DMS153 treated with DMSO at 0.1 percent for 48 hours (cell line): Measurements from ENCODE around the gene HEXIM2.
A peak's percentile ranks its signal among the peaks of the same experiment; 100 is the strongest.

Source experiments
- DNase-seq: peaks from one replicate; lab custom pipeline; 2025; ENCODE audit not compliant: unreplicated experiment; lab: John Stamatoyannopoulos, UW

Gene HEXIM2

DNA sequence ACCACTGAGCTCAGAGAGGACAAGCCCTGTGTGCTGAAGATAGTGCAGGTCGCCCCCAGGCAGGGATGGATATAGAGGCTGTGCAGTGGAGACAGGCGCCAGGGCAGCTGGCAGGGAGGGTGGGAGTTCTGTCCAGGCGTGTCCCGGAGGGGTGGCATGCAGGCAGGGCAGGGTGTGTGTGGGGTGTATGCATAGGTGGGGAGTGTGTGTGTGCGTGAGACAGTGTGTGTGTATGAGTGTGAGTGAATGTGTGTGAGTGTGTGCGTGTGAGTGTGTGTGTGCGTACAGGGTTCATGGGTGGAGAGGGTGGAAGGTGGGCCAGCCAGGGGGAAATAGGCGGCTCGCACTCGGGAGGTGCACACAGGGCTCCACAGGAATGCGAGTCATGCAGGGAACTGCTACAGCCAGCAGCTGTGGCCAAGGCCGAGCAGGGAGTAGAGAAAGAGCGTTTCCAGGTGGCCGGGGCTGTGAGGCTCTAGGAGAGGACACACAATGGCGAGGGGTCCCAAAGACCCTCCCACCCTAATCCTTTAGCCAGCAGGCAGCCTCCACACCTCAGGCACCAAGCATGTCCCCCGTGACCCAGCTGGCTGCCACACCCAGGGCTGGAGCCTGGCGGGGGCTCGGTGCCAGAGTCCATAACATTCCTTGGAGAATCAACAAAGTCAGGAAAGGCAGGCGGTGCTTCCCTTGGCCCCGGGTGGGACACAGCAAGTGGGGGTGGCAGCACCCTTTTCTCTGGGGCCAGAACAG, 34.0 kb upstream of the HEXIM2 start:
- DNase-seq: no peak

DNA sequence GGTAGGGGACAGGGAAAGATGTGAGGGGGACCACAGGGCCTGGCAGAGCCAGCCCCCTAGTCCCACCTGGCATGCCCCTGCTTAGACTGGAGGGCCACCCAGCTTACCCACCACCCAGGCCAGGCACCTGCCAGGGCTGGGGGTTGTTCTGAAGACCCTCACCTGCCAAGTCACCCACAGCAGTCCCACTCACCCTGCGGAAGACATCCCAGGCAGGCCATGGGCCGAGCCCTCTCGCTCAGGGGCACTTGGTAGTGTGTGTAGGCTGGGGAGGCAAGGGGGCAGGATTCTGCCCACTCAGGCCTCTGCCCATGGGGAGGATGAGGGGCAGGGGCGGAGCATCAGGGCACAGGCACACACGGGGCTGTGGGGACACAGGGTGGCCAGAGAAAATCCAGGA, 33.3 kb upstream of the HEXIM2 start:
- DNase-seq: no peak

- DNase-seq: no peak
These were observed 32.7 kb upstream of the HEXIM2 start for GRCh38 chr17:45128989-45129388.

DNA sequence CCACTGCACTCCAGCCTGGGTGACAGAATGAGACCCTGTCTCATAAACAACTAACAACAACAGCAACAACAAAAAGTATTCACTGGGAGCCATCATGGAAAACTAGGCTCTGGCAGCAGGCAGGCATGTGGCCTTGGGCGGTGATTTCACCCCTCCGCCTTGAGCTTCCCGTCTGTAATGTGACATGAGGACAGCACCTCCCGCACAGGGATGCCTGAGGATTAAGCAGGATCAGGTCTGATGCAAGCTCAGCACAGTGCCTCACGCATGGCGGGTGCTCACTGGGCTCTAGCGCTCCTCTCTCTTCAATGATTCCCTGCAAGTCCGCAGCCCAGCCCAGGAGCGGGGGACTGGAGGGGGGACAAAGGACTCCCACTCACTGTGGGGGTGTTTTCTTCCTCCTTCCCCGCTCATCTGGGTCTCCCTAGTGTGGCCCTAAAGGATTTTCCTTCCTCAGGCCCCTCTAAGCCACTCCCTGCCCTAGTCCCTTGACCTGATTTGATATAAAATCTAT, 32.2 kb upstream of the HEXIM2 start:
- no peak for DNase-seq

DNA sequence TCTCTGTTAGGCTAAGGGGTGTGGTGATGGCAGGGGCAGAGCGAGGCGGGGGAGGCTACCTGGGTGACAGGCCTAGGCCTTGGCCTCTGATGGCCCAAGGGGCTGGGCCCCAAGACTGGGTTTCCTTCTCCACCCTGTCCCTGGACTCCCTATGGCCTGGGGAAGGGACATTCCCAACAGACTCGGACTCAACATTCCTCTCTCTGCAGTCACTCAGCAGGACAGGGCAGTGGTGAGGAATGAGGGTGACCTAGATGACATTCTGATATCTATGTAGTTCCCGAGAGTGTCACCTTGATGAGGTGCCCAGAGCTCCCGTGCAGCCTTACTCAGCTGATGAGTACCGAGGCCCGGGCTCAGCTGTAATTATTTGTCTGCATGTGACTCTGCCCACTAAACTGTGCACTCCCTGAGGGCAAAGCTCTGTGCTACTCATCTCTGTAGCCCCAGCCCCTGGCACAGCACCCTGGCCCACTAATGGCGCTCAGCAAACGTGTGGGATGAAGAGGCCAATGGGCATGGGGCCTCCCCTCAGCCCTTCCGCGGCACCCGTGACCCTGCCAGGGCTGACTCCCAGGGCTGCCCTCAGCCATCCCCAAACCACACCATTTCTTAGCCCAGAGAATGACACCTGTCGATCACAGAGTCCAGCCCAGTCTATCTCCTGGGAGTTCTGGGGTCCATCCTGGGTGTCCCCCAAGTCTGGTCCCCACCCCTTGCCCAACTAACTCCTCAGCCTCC, 31.6 kb upstream of the HEXIM2 start:
- no peak for DNase-seq

DNA sequence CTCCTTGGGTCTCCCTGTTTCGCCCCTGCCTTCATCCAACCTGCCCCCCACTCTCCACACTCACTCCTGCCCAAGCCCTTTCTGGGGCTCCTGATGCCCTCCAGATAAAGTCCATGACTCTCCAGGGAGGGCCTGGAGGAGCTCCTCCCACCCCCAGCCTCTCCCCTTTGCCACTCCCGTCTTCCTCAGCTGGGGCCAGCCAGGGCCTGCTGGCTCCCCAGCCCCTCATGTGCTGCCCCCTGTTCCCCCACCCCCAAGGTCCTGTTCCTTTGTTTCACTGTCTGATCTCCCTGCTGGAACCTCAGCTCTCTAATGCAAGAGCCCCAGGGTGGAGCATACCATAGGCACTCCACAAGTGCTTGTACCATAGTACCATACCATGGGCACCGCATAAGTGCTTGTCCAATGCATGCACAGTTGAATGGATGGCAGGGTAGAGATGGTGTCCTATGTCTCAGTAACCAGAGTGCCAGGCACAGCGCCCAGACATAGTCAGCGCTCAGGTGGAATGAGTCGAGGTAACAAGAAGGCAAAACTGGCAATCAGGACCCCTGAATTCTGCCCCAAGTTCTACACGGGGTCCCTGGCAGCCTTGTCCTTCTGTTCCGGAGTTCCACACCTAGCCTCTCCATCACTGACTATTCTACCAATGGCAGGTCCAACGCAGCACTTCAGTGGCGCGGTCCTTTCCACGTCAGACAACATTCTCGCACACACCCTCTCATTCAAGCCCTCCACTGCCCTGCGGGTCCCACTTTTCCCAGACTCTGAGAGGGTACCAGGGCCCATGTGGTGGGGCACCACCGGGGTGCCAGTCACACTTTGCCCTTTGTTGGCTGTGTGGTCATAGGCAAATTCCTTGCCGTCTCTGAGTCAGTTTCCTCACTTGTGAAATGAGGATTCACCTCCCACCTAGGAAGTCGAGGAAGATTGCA, 30.7 kb upstream of the HEXIM2 start:
- DNase-seq: no peak

DNA sequence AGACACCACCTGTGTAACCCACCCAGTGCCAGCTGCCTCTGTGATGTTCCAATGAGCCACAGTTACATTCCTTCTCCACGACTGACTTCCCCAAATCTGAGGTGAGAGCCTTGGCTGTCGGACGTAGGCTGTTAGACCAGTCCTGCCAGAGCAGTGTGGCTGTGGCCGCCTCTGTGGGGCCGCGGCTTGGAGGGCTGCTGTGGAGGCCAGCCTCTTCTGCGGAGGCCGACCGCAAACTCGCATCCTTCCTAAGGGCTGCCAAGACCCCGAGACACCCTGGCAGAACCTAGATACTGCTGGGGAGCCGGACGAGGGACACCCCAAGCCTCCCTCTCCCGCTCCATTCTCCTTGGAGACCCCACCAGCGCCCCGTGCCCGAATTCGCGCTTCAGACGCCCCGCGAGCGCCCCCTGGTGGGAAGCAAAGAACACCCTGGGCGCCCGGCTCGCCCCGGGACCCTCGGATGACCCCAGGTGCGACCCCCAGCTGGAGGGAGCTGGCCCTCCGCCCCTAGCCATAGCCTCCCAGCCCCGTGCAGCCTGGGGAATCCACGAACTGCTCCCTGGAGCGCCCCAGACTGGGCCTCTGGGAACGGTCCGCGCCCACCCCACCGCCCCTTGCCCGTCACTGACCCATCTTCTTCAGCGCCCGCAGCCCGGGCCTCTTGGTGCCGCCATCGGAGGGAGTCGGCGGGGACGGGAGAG, 29.9 kb upstream of the HEXIM2 start:
- DNase-seq: no peak

DNA sequence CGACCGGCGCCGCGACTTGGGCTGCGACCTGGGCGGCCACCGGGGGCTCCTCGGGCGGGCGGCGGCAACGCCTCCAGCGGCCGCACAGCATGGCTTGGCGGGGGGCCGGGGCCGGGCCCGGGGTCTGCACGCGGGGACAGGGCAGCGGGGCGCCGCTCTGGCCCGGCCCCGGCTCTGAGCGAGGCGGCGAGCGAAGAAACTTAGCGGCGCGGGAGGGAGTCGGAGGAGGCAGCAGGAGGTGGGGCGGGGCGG, 29.4 kb upstream of the HEXIM2 start, which contains the start of gene PLCD3:
Gene PLCD3 (minus strand): TSS at position 196 of the 252 bp plus-strand sequence. CDS start 105 bp downstream, at position 91.
- DNase-seq: no peak

DNA sequence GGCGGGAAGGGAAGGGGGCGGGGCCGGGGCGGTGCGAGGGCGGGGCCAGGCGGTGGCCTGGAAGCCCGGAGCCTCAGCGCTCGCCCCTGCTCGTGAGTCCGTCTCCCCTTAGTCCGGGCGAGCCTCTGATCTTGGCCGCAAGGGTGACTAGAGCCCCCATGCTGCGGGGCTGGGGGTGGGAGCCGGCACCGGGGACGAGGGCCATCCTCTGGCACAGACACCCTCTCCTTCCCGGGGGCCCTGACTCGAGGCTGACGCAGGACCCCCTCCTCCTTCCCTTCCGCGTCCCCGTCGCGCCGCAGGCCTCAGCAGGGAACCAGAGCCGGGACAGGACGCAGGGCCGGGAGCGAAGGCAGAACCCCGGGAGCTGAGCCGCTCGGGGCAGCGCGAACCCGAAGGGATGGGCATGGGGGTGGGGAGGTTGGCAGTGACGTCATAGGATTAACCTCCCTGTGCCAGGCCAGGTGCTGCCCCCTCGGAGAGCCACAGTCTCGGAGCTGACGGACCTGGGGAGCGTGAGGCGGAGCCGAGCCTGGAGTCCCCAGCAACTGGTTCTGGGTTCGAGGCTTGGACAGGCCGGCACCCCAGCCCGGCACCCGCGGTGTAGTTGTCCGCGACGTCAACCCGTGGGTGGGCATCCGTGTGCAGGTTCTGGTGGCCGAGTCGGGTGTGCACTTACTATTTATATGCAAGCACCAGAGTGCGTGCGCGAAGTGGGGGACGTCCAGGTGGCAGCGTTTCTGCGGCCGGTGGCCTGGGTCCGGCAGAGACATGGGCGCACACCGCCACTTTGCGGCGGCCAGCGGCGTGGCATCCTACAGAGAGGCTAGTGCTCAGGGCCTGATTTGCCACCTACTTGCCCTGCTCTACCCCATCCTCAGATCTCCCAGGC, 28.9 kb upstream of the HEXIM2 start:
- DNase-seq: peak; percentile 19

DNA sequence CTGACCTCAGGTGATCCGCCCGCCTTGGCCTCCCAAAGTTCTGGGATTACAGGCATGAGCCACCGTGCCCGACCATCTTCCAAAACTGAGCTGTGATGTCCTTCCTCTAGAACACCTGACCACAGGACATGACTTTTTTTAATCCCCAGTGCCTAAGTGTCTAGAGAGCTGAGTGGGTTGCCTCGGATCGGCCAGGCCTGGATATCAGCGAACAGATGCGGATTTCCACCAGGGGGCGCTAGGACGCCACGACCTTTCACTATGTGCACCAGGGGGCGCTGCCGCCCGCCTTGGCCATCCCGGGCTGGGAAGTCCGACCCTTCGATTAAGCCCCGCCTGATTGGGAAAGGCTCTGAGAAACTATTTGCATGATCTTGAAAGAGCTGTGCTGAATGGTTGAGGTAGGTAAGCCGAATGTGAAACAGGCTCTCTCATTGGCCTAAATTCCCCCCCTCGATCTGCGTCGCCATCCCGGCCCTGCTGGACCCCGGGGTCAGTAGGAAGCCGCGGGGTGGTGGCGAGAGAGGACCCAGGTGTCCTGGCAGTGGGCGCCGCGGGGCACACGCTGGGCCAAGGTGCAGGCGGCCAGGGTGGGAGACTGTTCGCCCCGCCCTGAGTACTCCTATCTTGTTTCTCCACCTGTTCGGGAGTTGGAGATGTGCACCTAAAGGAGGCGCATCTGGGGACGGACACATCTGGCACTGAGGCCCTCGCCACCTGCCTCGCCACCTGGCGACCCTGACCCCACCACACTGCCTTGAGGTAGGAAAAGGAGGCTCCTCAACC, 26.3 kb upstream of the HEXIM2 start, which contains the start of gene ACBD4:
Gene ACBD4 (plus strand): TSS at position 496 of the 786 bp plus-strand sequence. CDS start 458 bp downstream, outside the sequence.
- peak; percentile 91 for DNase-seq

- DNase-seq: no peak
These were observed 25.5 kb upstream of the HEXIM2 start for GRCh38 chr17:45135978-45136791.

- DNase-seq: no peak
These were observed 24.7 kb upstream of the HEXIM2 start for GRCh38 chr17:45136846-45137560.

- no peak for DNase-seq
These were observed 23.9 kb upstream of the HEXIM2 start for GRCh38 chr17:45137561-45138305.

DNA sequence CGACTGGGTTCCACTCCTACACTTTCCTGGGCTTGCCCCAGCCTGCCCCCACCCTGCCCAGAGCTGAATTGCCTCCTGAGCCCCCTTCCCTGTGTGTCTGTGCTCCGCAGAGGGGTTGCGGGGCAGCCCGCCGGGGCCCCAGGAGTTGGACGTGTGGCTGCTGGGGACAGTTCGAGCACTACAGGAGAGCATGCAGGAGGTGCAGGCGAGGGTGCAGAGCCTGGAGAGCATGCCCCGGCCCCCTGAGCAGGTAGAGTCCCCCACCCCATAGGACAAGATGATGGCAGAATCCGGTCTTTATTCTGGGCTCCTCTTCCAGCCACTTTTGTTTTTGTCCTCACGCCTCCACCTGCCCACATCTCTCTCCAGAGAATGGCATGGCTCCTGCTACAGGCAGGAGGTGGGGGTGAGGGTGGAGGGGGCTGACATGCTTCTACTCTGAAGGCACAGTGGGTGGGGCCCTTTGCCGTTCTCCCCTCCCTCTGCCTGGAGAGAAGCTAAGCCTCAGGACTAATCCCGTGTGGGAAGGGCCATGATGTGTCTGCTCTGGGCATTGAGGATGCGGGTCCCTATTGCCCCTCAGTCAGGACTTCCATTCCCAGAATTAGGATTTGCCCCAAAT, 22.7 kb upstream of the HEXIM2 start:
- no peak for DNase-seq

DNA sequence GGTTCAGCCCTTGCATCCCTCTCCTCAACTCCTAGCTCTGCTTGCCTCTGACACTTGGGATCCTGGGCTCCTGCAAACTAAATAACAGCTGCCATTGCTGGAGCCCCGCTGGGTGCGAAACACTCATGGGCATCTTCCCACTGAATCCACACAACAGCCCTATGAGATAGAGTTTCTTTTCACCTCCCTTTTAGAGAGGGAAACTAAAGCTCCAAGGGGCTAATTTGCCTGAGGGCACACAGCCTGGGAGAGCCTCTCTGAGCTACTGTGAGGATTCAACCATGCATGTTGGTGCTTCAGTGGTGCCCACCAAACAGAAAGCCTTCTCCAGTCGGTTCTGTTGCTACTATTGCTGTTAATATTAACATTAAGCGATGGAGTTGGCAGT, 22.1 kb upstream of the HEXIM2 start:
- DNase-seq: no peak

- DNase-seq: no peak
These were observed 18.5 kb upstream of the HEXIM2 start for GRCh38 chr17:45143094-45143670.
